Breast epithelium (tissue), 3 donors: Measurements from ENCODE around the gene LHPP.

Source experiments
- CTCF ChIP-seq, 3 donors: fragments of 450-650 bp; IDR thresholded peaks; one replicate each; pipeline ENCODE4 v1.5.1; 2016 to 2017; ENCODE audit warnings: antibody characterized with exemption in 3 of 3, mild to moderate bottlenecking in 3 of 3, moderate library complexity in 3 of 3
- POLR2AphosphoS5 ChIP-seq, 3 donors: sonication (generic); formaldehyde crosslinking; IDR thresholded peaks; one replicate each; pipeline ENCODE4 v1.6.1; 2017; ENCODE audit warnings: antibody characterized with exemption in 3 of 3

- TF ChIP-seq CTCF (IDR thresholded peaks at IDR 0.05) (no peak), POLR2AphosphoS5 (IDR thresholded peaks at IDR 0.05) (no peak)
Measured at GRCh38 chr10:124568848-124569622, 107.4 kb downstream of the LHPP start.
